Activated CD4-positive, alpha-beta T cell treated with anti-CD3 and anti-CD28 coated beads, Interleukin-2, amount 10 ng/mL, durations not matched to agents 7 days and 5 days (primary cell): Measurements from ENCODE around the gene UBE2E1. TPM values are rescaled to one million over a fixed set of nuclear protein-coding genes. Genes with fewer than 3 reads are reported as not detected.
"Not testable (repeated sequence)": the region's sequence is repeated elsewhere in the genome, so short reads cannot be mapped to it uniquely, and the experiment has no call there.

Experiments
- CTCF ChIA-PET: fragments of 350-600 bp; sonication (Branson Sonifier 250); formaldehyde crosslinking; loops from one replicate; lab custom pipeline; 2021; ENCODE audit warnings: antibody characterized with exemption; lab: Charles Lee
- POLR2A ChIA-PET: fragments of 350-600 bp; sonication (Branson Sonifier 250); formaldehyde crosslinking; loops from one replicate; lab custom pipeline; 2021; ENCODE audit warnings: antibody characterized with exemption; lab: Charles Lee
- DNase-seq: peaks from one replicate; pipeline ENCODE4 v3.0.0-alpha.2; 2020
- H3K27ac Mint-ChIP-seq: one replicate; pipeline ENCODE4 v1.8.0; 2021; ENCODE audit warnings: mild to moderate bottlenecking, moderate library complexity, mixed read lengths
- H3K27me3 Mint-ChIP-seq: one replicate; pipeline ENCODE4 v1.8.0; 2021; ENCODE audit warnings: mixed read lengths
- H3K36me3 Mint-ChIP-seq: one replicate; pipeline ENCODE4 v1.8.0; 2021; ENCODE audit warnings: low read depth, mixed read lengths
- H3K4me1 Mint-ChIP-seq: one replicate; pipeline ENCODE4 v1.8.0; 2021; ENCODE audit warnings: mixed read lengths
- H3K4me3 Mint-ChIP-seq: one replicate; pipeline ENCODE4 v1.8.0; 2021; ENCODE audit warnings: mild to moderate bottlenecking, moderate library complexity, mixed read lengths
- H3K9me3 Mint-ChIP-seq: one replicate; pipeline ENCODE4 v1.8.0; 2021; ENCODE audit warnings: mixed read lengths
- total RNA-seq, 2 experiments: library from RNA; stranded (reverse); gene quantifications; one replicate each; pipeline ENCODE4 v1.2.3, GENCODE V29; 2021

Gene UBE2E1
- total RNA-seq, 2 experiments from 2014 or later = 65.5 to 66.1 TPM

GRCh38 chr3:23912335-23912734 lies 106.6 kb downstream of the UBE2E1 start:
- H3K27me3 Mint-ChIP-seq, H3K9me3 Mint-ChIP-seq, H3K27ac Mint-ChIP-seq, H3K4me3 Mint-ChIP-seq, H3K36me3 Mint-ChIP-seq, DNase-seq, CTCF ChIA-PET: not testable (repeated sequence)
- POLR2A ChIA-PET = interaction anchor here (0.7 kb wide), 1 partner anchor 9 kb away, joined by 6 read pairs; no protein-coding TSS in a partner anchor
- H3K4me1 Mint-ChIP-seq = peaks cover 18% of the 10 kb centered on the region

- no peak overlapping the region for H3K4me3 Mint-ChIP-seq
- CTCF ChIA-PET = no interaction called here
Observed at GRCh38 chr3:23913182-23913581, 107.4 kb downstream of the UBE2E1 start.

DNA sequence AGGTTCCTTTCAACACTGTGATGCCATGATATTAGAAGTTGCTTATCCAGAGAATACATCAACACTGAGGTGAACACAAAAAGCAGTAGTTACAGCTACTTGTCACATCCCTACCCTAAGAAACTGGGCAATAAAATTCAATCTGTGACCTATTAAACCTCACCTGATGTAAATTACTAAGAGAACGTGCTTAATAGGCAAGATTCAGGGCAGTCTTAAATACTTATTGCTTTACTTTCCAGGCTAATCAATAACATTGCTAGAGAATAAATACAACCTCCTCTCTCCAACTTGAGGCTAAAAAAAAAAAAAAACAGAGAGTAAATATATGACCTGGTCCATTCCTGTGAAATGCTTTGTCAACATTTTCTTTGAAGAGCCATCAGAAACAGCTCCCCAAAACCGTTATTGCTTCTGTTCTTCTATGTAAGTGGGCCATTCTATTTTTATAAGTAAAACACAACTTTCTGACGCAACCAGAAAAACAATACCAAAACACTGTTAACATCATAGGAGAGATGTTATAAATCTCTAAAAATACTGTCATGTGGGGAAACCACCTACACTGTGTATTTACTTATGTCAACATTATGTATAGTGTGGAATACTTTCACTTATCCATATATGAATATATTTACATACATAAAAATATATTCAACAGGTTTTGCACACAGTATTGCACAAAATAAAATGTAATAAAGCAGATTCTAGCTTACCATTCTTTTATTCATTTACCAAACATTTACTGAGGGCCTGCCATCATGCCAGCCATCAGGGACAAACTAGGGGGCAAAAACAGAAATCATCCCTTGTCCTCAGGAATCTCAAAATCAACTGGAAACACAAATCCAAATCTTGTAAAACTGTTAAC lies 108.4 kb downstream of the UBE2E1 start:
- peaks cover 33% of the 10 kb centered on the region for H3K4me1 Mint-ChIP-seq
- H3K4me3 Mint-ChIP-seq = no peak overlapping the region
- H3K36me3 Mint-ChIP-seq = peaks cover 27% of the 10 kb centered on the region
- POLR2A ChIA-PET = no interaction called here
- H3K27me3 Mint-ChIP-seq = peaks cover 2% of the 10 kb centered on the region
- no peak overlapping the region for H3K27ac Mint-ChIP-seq
- CTCF ChIA-PET = interaction anchor here (0.6 kb wide), 1 partner anchor 70 kb away, joined by 3 read pairs; no protein-coding TSS in a partner anchor
- DNase-seq = no peak
- H3K9me3 Mint-ChIP-seq = no peaks in the 10 kb centered on the region

More at GRCh38 chr3:23913182-23913581, 107.4 kb downstream of the UBE2E1 start:
- no peaks in the 10 kb centered on the region for H3K9me3 Mint-ChIP-seq
- no peak for DNase-seq
- peaks cover 17% of the 10 kb centered on the region for H3K36me3 Mint-ChIP-seq
- H3K4me1 Mint-ChIP-seq = peaks cover 24% of the 10 kb centered on the region
- POLR2A ChIA-PET = no interaction called here
- peaks cover 2% of the 10 kb centered on the region for H3K27me3 Mint-ChIP-seq
- H3K27ac Mint-ChIP-seq = no peak overlapping the region

- ChIA-PET CTCF (interaction anchor here (0.6 kb wide), 1 partner anchor 762 kb away, joined by 3 read pairs; no protein-coding TSS in a partner anchor), POLR2A (interaction anchor here (0.5 to 1.1 kb wide), 2 partner anchors 104 to 1976 kb away, joined by 3 to 6 read pairs; no protein-coding TSS in a partner anchor)
- Mint-ChIP-seq H3K4me3 (peak overlapping the region; percentile 99), H3K27ac (no peak overlapping the region), H3K36me3 (peaks cover 37% of the 10 kb centered on the region), H3K4me1 (peaks cover 45% of the 10 kb centered on the region), H3K9me3 (no peaks in the 10 kb centered on the region), H3K27me3 (peaks cover 2% of the 10 kb centered on the region)
- no peak for DNase-seq
Observed at GRCh38 chr3:23915537-23916108, 109.9 kb downstream of the UBE2E1 start.

- Mint-ChIP-seq H3K4me3 (peak overlapping the region; percentile 99), H3K9me3 (no peaks in the 10 kb centered on the region), H3K27ac (peak overlapping the region; percentile 99), H3K36me3 (peaks cover 42% of the 10 kb centered on the region), H3K4me1 (peaks cover 45% of the 10 kb centered on the region), H3K27me3 (peaks cover 2% of the 10 kb centered on the region)
- no peak for DNase-seq
- ChIA-PET POLR2A (interaction anchor here (0.5 to 1.2 kb wide), 7 partner anchors 24 to 1976 kb away, joined by 3 to 8 read pairs (median 5); no protein-coding TSS in a partner anchor), CTCF (interaction anchor here (0.6 to 1.2 kb wide), 5 partner anchors 9 to 762 kb away, joined by 3 to 5 read pairs (median 4); no protein-coding TSS in a partner anchor)
Observed at GRCh38 chr3:23916152-23916885, 110.6 kb downstream of the UBE2E1 start.

- CTCF ChIA-PET = interaction anchor here (0.9 to 1.9 kb wide), 7 partner anchors 8 to 188 kb away, joined by 3 to 6 read pairs (median 4); no protein-coding TSS in a partner anchor
- POLR2A ChIA-PET = interaction anchor here (0.6 to 1.2 kb wide), 6 partner anchors 23 to 106 kb away, joined by 3 to 8 read pairs (median 5); no protein-coding TSS in a partner anchor
- Mint-ChIP-seq H3K4me1 (peaks cover 45% of the 10 kb centered on the region), H3K27ac (peak within 1 kb of the TSS; percentile 99), H3K4me3 (peak within 1 kb of the TSS; percentile 99), H3K27me3 (peaks cover 2% of the 10 kb centered on the region), H3K9me3 (no peaks in the 10 kb centered on the region), H3K36me3 (peaks cover 43% of the 10 kb centered on the region)
- peak; percentile 98 for DNase-seq
Observed at GRCh38 chr3:23916886-23917678, 111.3 kb downstream of the UBE2E1 start, which contains the start of the genes NKIRAS1 and RPL15. TSS of gene NKIRAS1 (minus strand) at chr3:23916990. CDS start at chr3:23910904, 6,086 bp downstream. TSS of gene RPL15 (plus strand) at chr3:23917132. CDS start at chr3:23917860, 728 bp downstream.

DNA sequence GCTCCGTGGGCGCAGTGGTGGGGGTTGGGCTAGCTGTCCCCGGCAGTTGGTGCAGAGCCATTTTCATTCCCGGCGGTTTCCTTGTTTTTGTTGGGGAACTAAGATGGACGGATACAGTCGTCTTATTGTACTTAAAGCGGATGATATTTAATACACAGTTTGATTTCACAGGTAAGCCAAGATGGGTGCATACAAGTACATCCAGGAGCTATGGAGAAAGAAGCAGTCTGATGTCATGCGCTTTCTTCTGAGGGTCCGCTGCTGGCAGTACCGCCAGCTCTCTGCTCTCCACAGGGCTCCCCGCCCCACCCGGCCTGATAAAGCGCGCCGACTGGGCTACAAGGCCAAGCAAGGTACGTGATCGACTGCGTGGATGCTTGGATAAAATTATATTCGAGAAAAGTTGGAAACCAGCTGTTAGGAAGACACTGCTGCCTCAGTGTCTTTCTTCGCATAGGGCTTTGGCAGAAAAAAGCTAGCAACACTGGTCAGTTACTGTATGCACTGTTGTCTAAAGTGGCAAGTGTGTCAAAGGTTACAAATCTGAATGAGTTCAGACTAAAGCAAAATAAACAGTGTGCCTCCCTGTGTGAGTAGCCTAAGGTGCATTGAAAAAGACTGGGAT lies 112.0 kb downstream of the UBE2E1 start:
- ChIA-PET POLR2A (interaction anchor here (1.2 kb wide), 1 partner anchor 29 kb away, joined by 5 read pairs; no protein-coding TSS in a partner anchor), CTCF (interaction anchor here (0.9 to 1.9 kb wide), 5 partner anchors 7 to 189 kb away, joined by 3 to 6 read pairs (median 4); no protein-coding TSS in a partner anchor)
- Mint-ChIP-seq H3K4me3 (peak overlapping the region; percentile 99), H3K36me3 (peaks cover 43% of the 10 kb centered on the region), H3K27ac (peak overlapping the region; percentile 99), H3K4me1 (peaks cover 45% of the 10 kb centered on the region)
- peak; percentile 75 for DNase-seq
- not testable (repeated sequence) for H3K27me3 Mint-ChIP-seq, H3K9me3 Mint-ChIP-seq

DNA sequence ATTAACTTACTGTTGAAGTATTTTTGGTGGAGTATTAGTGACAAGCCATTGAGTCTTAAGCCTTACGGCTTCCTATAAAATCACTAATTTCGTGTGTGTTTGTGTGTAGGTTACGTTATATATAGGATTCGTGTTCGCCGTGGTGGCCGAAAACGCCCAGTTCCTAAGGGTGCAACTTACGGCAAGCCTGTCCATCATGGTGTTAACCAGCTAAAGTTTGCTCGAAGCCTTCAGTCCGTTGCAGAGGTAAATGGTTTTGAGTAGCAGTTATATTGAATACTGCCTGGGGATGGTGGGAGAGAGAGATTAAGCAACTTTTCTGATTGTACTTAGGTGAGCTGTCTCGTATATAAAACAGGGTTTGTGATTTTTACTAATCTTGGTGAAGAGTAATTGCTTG lies 112.6 kb downstream of the UBE2E1 start:
- DNase-seq, H3K27me3 Mint-ChIP-seq, POLR2A ChIA-PET, H3K9me3 Mint-ChIP-seq: not testable (repeated sequence)
- H3K36me3 Mint-ChIP-seq = peaks cover 43% of the 10 kb centered on the region
- peak overlapping the region; percentile 99 for H3K27ac Mint-ChIP-seq
- CTCF ChIA-PET = interaction anchor here (0.6 to 1.9 kb wide), 2 partner anchors 30 to 1482 kb away, joined by 3 to 6 read pairs; no protein-coding TSS in a partner anchor
- H3K4me3 Mint-ChIP-seq = peak overlapping the region; percentile 99
- H3K4me1 Mint-ChIP-seq = peaks cover 45% of the 10 kb centered on the region

DNA sequence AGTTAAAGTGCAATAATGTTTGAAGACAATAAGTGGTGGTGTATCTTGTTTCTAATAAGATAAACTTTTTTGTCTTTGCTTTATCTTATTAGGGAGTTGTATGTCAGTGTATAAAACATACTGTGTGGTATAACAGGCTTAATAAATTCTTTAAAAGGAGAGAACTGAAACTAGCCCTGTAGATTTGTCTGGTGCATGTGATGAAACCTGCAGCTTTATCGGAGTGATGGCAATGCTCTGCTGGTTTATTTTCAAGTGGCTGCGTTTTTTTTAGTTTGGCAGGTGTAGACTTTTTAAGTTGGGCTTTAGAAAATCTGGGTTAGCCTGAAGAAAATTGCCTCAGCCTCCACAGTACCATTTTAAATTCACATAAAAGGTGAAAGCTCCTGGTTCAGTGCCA lies 113.9 kb downstream of the UBE2E1 start:
- ChIA-PET POLR2A (no interaction called here), CTCF (interaction anchor here (0.6 kb wide), 1 partner anchor 33 kb away, joined by 5 read pairs; no protein-coding TSS in a partner anchor)
- Mint-ChIP-seq H3K27me3 (peaks cover 2% of the 10 kb centered on the region), H3K4me1 (peaks cover 43% of the 10 kb centered on the region), H3K27ac (no peak overlapping the region), H3K4me3 (no peak overlapping the region), H3K36me3 (peaks cover 43% of the 10 kb centered on the region), H3K9me3 (no peaks in the 10 kb centered on the region)
- no peak for DNase-seq

- Mint-ChIP-seq H3K27ac (no peak overlapping the region), H3K4me1 (peaks cover 39% of the 10 kb centered on the region), H3K4me3 (no peak overlapping the region), H3K9me3 (no peaks in the 10 kb centered on the region), H3K36me3 (peaks cover 43% of the 10 kb centered on the region), H3K27me3 (peaks cover 2% of the 10 kb centered on the region)
- ChIA-PET POLR2A (no interaction called here), CTCF (interaction anchor here (1.1 kb wide), 1 partner anchor 26 kb away, joined by 3 read pairs; no protein-coding TSS in a partner anchor)
- DNase-seq = no peak
Observed at GRCh38 chr3:23920151-23920655, 114.4 kb downstream of the UBE2E1 start.
